ENCODE data around the gene PTPN3. TPM values are rescaled to one million over a fixed set of nuclear protein-coding genes. Genes with fewer than 3 reads are reported as not detected.

Gene PTPN3
- polyA plus RNA-seq, 1 of the 3 experiments (the other 2 are of a cell fraction) = 7.5 TPM

DNA sequence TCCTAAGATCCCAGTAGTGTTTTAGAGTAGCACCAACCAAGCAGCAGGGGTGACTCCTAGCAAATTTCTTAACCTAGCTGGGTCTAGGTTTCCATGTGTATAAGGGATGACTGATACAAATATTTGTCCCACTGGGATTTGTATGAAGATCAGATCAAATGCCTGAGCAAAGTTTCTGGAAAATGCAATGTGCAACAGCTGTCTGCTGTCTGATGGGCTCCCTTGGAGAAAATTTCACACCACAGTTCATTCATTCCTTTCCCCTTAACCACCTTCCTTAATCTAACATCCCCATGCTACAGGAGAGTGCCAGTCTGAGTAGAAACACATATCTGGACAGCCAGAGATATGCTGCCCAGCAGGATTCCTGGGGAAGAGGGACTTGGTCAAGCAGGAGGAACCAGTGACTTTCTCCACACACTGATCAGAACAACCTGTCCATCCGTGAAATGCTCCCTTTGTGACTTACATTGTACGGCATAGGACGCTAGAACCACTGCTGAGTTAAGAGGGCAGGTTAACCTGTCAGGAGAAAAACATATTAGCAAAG lies 53.3 kb downstream of the PTPN3 start:
- no peak overlapping the region for H3K27ac ChIP-seq (ENCODE audit: low read depth in 2 of 2, low read length in 1 of 2)
- no peak overlapping the region for H3K4me2 ChIP-seq
- DNase-seq = no peak
- no peak overlapping the region for H3K9ac ChIP-seq
- H3K9me3 ChIP-seq = no peaks in the 10 kb centered on the region
- TF ChIP-seq, protein P1, sequence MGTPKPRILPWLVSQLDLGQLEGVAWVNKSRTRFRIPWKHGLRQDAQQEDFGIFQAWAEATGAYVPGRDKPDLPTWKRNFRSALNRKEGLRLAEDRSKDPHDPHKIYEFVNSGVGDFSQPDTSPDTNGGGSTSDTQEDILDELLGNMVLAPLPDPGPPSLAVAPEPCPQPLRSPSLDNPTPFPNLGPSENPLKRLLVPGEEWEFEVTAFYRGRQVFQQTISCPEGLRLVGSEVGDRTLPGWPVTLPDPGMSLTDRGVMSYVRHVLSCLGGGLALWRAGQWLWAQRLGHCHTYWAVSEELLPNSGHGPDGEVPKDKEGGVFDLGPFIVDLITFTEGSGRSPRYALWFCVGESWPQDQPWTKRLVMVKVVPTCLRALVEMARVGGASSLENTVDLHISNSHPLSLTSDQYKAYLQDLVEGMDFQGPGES (IDR thresholded peaks at IDR 0.05; ENCODE audit: low read depth, low read length) = no peak
- peaks cover 33% of the 10 kb centered on the region for H3F3A ChIP-seq (replicated peaks; ENCODE audit: insufficient read depth)
- H3K36me3 ChIP-seq (replicated peaks in 1 of 2; ENCODE audit: control insufficient read depth in 1 of 2, insufficient read depth in 2 of 2, low read length in 1 of 2) = no peaks in the 10 kb centered on the region
- H4K20me1 ChIP-seq (ENCODE audit: insufficient read depth) = 0 out of 2 replicates have a peak, but pooled peaks cover 3% of the 10 kb centered on the region
- H3K4me1 ChIP-seq (ENCODE audit: control insufficient read depth in 1 of 2, insufficient read depth in 2 of 2, low read depth in 1 of 2, low read length in 1 of 2) = peaks cover 2 to 21% of the 10 kb centered on the region in 2 experiments; a peak in 2 of 4 replicates
- POLR2A ChIA-PET = no interaction called here
- H3K4me3 ChIP-seq (ENCODE audit: low read depth in 2 of 2, low read length in 1 of 2) = no peak overlapping the region
- H3K79me2 ChIP-seq (ENCODE audit: insufficient read depth) = no peaks in the 10 kb centered on the region
- H3K27me3 ChIP-seq (ENCODE audit: insufficient read depth) = no peaks in the 10 kb centered on the region
- no peak overlapping the region for H2AFZ ChIP-seq (ENCODE audit: low read depth)
- no peaks in the 10 kb centered on the region for H3K9me2 ChIP-seq
- CTCF ChIA-PET = interaction anchor here (1.1 to 6.5 kb wide), 3 partner anchors 9 to 23 kb away, joined by 3 to 177 read pairs (median 3); no protein-coding TSS in a partner anchor
- 94% methylated on average over 3 of the region's 3 CpGs for WGBS (ENCODE audit: low lambda C conversion rate)

- 94% methylated on average over 2 of the region's 2 CpGs for WGBS (ENCODE audit: low lambda C conversion rate)
- Histone ChIP-seq H3K27ac (ENCODE audit: low read depth in 2 of 2, low read length in 1 of 2) (no peak overlapping the region), H3K4me1 (ENCODE audit: control insufficient read depth in 1 of 2, insufficient read depth in 2 of 2, low read depth in 1 of 2, low read length in 1 of 2) (peaks cover 2 to 3% of the 10 kb centered on the region in 2 experiments; a peak in 2 of 4 replicates), H3K9me3 (no peaks in the 10 kb centered on the region), H4K20me1 (ENCODE audit: insufficient read depth) (no peaks in the 10 kb centered on the region), H3F3A (replicated peaks; ENCODE audit: insufficient read depth) (peaks cover 12% of the 10 kb centered on the region), H3K4me2 (no peak overlapping the region), H3K27me3 (ENCODE audit: insufficient read depth) (no peaks in the 10 kb centered on the region), H2AFZ (ENCODE audit: low read depth) (no peak overlapping the region), H3K79me2 (ENCODE audit: insufficient read depth) (no peaks in the 10 kb centered on the region), H3K9me2 (no peaks in the 10 kb centered on the region), H3K4me3 (ENCODE audit: low read depth in 2 of 2, low read length in 1 of 2) (no peak overlapping the region), H3K9ac (no peak overlapping the region), H3K36me3 (replicated peaks in 1 of 2; ENCODE audit: control insufficient read depth in 1 of 2, insufficient read depth in 2 of 2, low read length in 1 of 2) (no peaks in the 10 kb centered on the region)
- ChIA-PET POLR2A (no interaction called here), CTCF (interaction anchor here (0.9 to 6.5 kb wide), 8 partner anchors 8 to 76 kb away, joined by 3 to 177 read pairs (median 10); no protein-coding TSS in a partner anchor)
- no peak for TF ChIP-seq TEAD4 (IDR thresholded peaks at IDR 0.05; ENCODE audit: borderline replicate concordance, insufficient read depth)
- TF ChIP-seq JUND (IDR thresholded peaks at IDR 0.05) = no peak
- TF ChIP-seq NRF1 (IDR thresholded peaks at IDR 0.05; ENCODE audit: low read depth, low read length) = no peak
- no peak for TF ChIP-seq POLR2AphosphoS5 (IDR thresholded peaks at IDR 0.05; ENCODE audit: low read depth, low read length)
- TF ChIP-seq NFIC (IDR thresholded peaks at IDR 0.05; ENCODE audit: borderline replicate concordance) = no peak
- no peak for TF ChIP-seq MXI1 (IDR thresholded peaks at IDR 0.05; ENCODE audit: low read depth, low read length)
- no peak for DNase-seq
These were observed 55.4 kb downstream of the PTPN3 start for GRCh38 chr9:109442716-109443115.

DNA sequence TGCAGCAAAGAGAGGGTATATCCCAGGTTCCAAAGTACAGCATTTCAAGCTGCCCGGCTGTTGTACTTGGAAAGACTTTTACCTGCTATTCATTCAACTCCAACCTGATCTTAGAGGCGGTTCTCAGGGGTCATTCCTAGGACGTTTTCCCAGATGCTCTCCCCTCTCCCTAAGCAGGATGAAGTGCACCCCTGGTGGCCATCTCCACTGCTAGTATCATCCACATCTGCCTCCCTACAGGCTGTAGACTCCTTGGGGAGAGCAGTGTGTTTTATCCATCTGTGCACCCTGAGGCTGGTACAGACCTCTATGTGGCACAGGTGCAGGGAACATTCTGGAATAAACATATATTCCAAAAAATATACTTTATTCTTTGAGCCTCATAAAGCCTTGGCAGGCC lies 56.8 kb downstream of the PTPN3 start:
- no peaks in the 10 kb centered on the region for H3K9me2 ChIP-seq
- H3K27me3 ChIP-seq (ENCODE audit: insufficient read depth) = no peaks in the 10 kb centered on the region
- DNase-seq = peak; percentile 26
- H3F3A ChIP-seq (replicated peaks; ENCODE audit: insufficient read depth) = peaks cover 5% of the 10 kb centered on the region
- H3K79me2 ChIP-seq (ENCODE audit: insufficient read depth) = no peaks in the 10 kb centered on the region
- H3K4me1 ChIP-seq (ENCODE audit: control insufficient read depth in 1 of 2, insufficient read depth in 2 of 2, low read depth in 1 of 2, low read length in 1 of 2) = peaks cover 0 to 2% of the 10 kb centered on the region in 2 experiments; a peak in 1 of 4 replicates
- H4K20me1 ChIP-seq (ENCODE audit: insufficient read depth) = no peaks in the 10 kb centered on the region
- H3K36me3 ChIP-seq (replicated peaks in 1 of 2; ENCODE audit: control insufficient read depth in 1 of 2, insufficient read depth in 2 of 2, low read length in 1 of 2) = peaks cover 0 to 10% of the 10 kb centered on the region in 2 experiments
- no peak overlapping the region for H3K9ac ChIP-seq
- ChIA-PET CTCF (interaction anchor here (0.6 to 6.5 kb wide), 33 partner anchors 9 to 993 kb away, joined by 3 to 177 read pairs (median 5); partner anchors contain the start of gene PTPN3), POLR2A (interaction anchor here (1.7 kb wide), 1 partner anchor 29 kb away, joined by 8 read pairs; no protein-coding TSS in a partner anchor)
- no peak overlapping the region for H3K4me2 ChIP-seq
- peak overlapping the region in 1 of 2 experiments; percentile 67; a peak in 2 of 4 replicates for H3K27ac ChIP-seq (ENCODE audit: low read depth in 2 of 2, low read length in 1 of 2)
- H3K9me3 ChIP-seq = no peaks in the 10 kb centered on the region
- H2AFZ ChIP-seq (ENCODE audit: low read depth) = no peak overlapping the region
- WGBS (ENCODE audit: low lambda C conversion rate) = 60% methylated on average over 3 of the region's 3 CpGs
- H3K4me3 ChIP-seq (ENCODE audit: low read depth in 2 of 2, low read length in 1 of 2) = no peak overlapping the region
- TF ChIP-seq TAF1 (IDR thresholded peaks at IDR 0.05; ENCODE audit: borderline replicate concordance, low read depth, low read length) = no peak
- no peak for TF ChIP-seq FOXJ3 (CRISPR knock-in tag; IDR thresholded peaks at IDR 0.05)
- TF ChIP-seq, protein P2, sequence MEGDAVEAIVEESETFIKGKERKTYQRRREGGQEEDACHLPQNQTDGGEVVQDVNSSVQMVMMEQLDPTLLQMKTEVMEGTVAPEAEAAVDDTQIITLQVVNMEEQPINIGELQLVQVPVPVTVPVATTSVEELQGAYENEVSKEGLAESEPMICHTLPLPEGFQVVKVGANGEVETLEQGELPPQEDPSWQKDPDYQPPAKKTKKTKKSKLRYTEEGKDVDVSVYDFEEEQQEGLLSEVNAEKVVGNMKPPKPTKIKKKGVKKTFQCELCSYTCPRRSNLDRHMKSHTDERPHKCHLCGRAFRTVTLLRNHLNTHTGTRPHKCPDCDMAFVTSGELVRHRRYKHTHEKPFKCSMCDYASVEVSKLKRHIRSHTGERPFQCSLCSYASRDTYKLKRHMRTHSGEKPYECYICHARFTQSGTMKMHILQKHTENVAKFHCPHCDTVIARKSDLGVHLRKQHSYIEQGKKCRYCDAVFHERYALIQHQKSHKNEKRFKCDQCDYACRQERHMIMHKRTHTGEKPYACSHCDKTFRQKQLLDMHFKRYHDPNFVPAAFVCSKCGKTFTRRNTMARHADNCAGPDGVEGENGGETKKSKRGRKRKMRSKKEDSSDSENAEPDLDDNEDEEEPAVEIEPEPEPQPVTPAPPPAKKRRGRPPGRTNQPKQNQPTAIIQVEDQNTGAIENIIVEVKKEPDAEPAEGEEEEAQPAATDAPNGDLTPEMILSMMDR (IDR thresholded peaks at IDR 0.05) = no peak
- TF ChIP-seq USF2 (IDR thresholded peaks at IDR 0.05; ENCODE audit: borderline replicate concordance, low read depth, low read length) = no peak
- TF ChIP-seq, protein P3, sequence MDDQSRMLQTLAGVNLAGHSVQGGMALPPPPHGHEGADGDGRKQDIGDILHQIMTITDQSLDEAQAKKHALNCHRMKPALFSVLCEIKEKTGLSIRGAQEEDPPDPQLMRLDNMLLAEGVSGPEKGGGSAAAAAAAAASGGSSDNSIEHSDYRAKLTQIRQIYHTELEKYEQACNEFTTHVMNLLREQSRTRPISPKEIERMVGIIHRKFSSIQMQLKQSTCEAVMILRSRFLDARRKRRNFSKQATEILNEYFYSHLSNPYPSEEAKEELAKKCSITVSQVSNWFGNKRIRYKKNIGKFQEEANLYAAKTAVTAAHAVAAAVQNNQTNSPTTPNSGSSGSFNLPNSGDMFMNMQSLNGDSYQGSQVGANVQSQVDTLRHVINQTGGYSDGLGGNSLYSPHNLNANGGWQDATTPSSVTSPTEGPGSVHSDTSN (IDR thresholded peaks at IDR 0.05) = no peak
- TF ChIP-seq FOXM1 (IDR thresholded peaks at IDR 0.05; ENCODE audit: low read depth) = no peak
- no peak for TF ChIP-seq EZH2phosphoT487 (IDR thresholded peaks at IDR 0.05; ENCODE audit: borderline replicate concordance, low read depth)
- no peak for TF ChIP-seq EP300 (IDR thresholded peaks at IDR 0.05; ENCODE audit: borderline replicate concordance in 1 of 2, low read depth in 1 of 2, low read length in 1 of 2)
- TF ChIP-seq YY1 (IDR thresholded peaks at IDR 0.05; ENCODE audit: low read depth) = no peak
- TF ChIP-seq RCOR1 (IDR thresholded peaks at IDR 0.05; ENCODE audit: low read length) = no peak
